H1 (cell line): Measurements from ENCODE around the gene TLR10. TPM values are rescaled to one million over a fixed set of nuclear protein-coding genes. Genes with fewer than 3 reads are reported as not detected.

Source experiments
- CTCF ChIA-PET: fragments of 300-600 bp; sonication (Branson Sonifier 250); formaldehyde crosslinking; loops from one replicate; lab custom pipeline; 2021; ENCODE audit not compliant: partially characterized antibody; lab: Charles Lee
- POLR2A ChIA-PET: fragments of 300-600 bp; sonication (Branson Sonifier 250); formaldehyde crosslinking; loops from one replicate; lab custom pipeline; 2021; ENCODE audit warnings: inconsistent platforms; ENCODE audit not compliant: partially characterized antibody; lab: Charles Lee
- DNase-seq, 2 experiments: peaks; one replicate each; pipeline versions ENCODE4 v3.0.0 to v3.0.0-alpha.2; 2010 to 2022; ENCODE audit warnings: low spot score in 2 of 2, low read depth in 1 of 2, mixed read lengths in 1 of 2
- FAIRE-seq: peaks from 2 replicates; lab custom pipeline; 2011; peaks lifted over from hg19 to GRCh38; lab: Jason Lieb, UNC
- H2AFZ ChIP-seq: 2 replicates; pipeline ENCODE4 v1.8.1; 2012; ENCODE audit warnings: low read length, inconsistent platforms
- H2AK5ac ChIP-seq: 2 replicates; pipeline ENCODE4 v1.6.1; 2013; ENCODE audit warnings: low read depth, low read length
- H2BK120ac ChIP-seq: replicated peaks from 2 replicates; pipeline ENCODE3; 2013; ENCODE audit warnings: low read depth, low read length, inconsistent platforms
- H2BK12ac ChIP-seq: 2 replicates; pipeline ENCODE4 v1.6.1; 2013; ENCODE audit warnings: low read depth, low read length
- H2BK15ac ChIP-seq: 2 replicates; pipeline ENCODE4 v1.6.1; 2013; ENCODE audit warnings: low read length
- H2BK20ac ChIP-seq: 2 replicates; pipeline ENCODE4 v1.6.1; 2013; ENCODE audit warnings: low read length
- H2BK5ac ChIP-seq: 2 replicates; pipeline ENCODE4 v1.6.1; 2013; ENCODE audit warnings: low read depth, low read length
- H3K14ac ChIP-seq: 2 replicates; pipeline ENCODE4 v1.6.1; 2013; ENCODE audit warnings: inconsistent platforms; ENCODE audit not compliant: insufficient read length
- H3K18ac ChIP-seq: 2 replicates; pipeline ENCODE4 v1.6.1; 2013; ENCODE audit warnings: low read length; ENCODE audit errors: extremely low read depth
- H3K23ac ChIP-seq: 2 replicates; pipeline ENCODE4 v1.6.1; 2013; ENCODE audit warnings: inconsistent platforms; ENCODE audit not compliant: insufficient read length
- H3K23me2 ChIP-seq: 2 replicates; pipeline ENCODE4 v1.6.1; 2013; ENCODE audit warnings: low read depth, low read length
- H3K27ac ChIP-seq: 2 replicates; pipeline ENCODE4 v1.6.1; 2011; ENCODE audit warnings: low read depth, low read length, inconsistent platforms
- H3K27me3 ChIP-seq, 4 experiments: replicated peaks in 1 of 4; 1 replicate in 1 of 4; 2 replicates in 3 of 4; pipeline versions ENCODE4 v1.6.1 to v1.8.1; 2011 to 2013; ENCODE audit warnings: low read length in 3 of 4, mild to moderate bottlenecking in 3 of 4, inconsistent platforms in 2 of 4, mixed read lengths in 2 of 4, moderate library complexity in 1 of 4; ENCODE audit not compliant: control insufficient read depth in 3 of 4, insufficient read depth in 3 of 4; ENCODE audit errors: extremely low read depth in 1 of 4
- H3K36me3 ChIP-seq, 4 experiments: 2 replicates each; pipeline versions ENCODE4 v1.6.1 to v1.8.1; 2011 to 2013; ENCODE audit warnings: mild to moderate bottlenecking in 4 of 4, low read length in 3 of 4, moderate library complexity in 2 of 4, control low read depth in 1 of 4, inconsistent platforms in 1 of 4; ENCODE audit not compliant: insufficient read depth in 4 of 4, control insufficient read depth in 2 of 4
- H3K4ac ChIP-seq: replicated peaks from 2 replicates; pipeline ENCODE3; 2013; ENCODE audit warnings: low read length, low read depth, mixed read lengths, inconsistent platforms; ENCODE audit not compliant: insufficient read length
- H3K4me1 ChIP-seq, 4 experiments: replicated peaks in 1 of 4; 1 replicate in 1 of 4; 2 replicates in 3 of 4; pipeline versions ENCODE4 v1.6.1 to v1.8.1; 2011 to 2013; ENCODE audit warnings: low read length in 3 of 4, inconsistent platforms in 2 of 4, mixed read lengths in 1 of 4; ENCODE audit not compliant: insufficient read depth in 4 of 4, control insufficient read depth in 3 of 4
- H3K4me2 ChIP-seq, 2 experiments: 2 replicates each; pipeline versions ENCODE4 v1.6.1 to v1.8.1; 2011 to 2013; ENCODE audit warnings: low read depth in 2 of 2, low read length in 2 of 2, control low read depth in 1 of 2, inconsistent platforms in 1 of 2, mild to moderate bottlenecking in 1 of 2; ENCODE audit not compliant: insufficient read depth in 1 of 2
- H3K4me3 ChIP-seq, 4 experiments: fragments of 200-600, 300-600 bp in 1 of 4; sonication (generic), shearing (Covaris generic), sonication (Bioruptor Twin) in 1 of 4; 2 replicates each; pipeline versions ENCODE4 v1.5.1 to v1.8.1; 2011 to 2016; ENCODE audit warnings: low read length in 4 of 4, low read depth in 3 of 4, control low read depth in 2 of 4, inconsistent platforms in 2 of 4, mild to moderate bottlenecking in 2 of 4, mixed read lengths in 1 of 4, moderate library complexity in 1 of 4; ENCODE audit not compliant: insufficient read depth in 2 of 4; ENCODE audit errors: extremely low read depth in 1 of 4
- H3K56ac ChIP-seq: replicated peaks from 2 replicates; pipeline ENCODE3; 2013; ENCODE audit warnings: low read depth, mild to moderate bottlenecking, mixed read lengths, low read length, inconsistent platforms; ENCODE audit not compliant: insufficient read length
- H3K79me1 ChIP-seq: 2 replicates; pipeline ENCODE4 v1.6.1; 2013; ENCODE audit warnings: low read depth, low read length, control low read depth
- H3K79me2 ChIP-seq, 2 experiments: 2 replicates each; pipeline versions ENCODE4 v1.6.1 to v1.8.1; 2012 to 2013; ENCODE audit warnings: low read length in 2 of 2, mild to moderate bottlenecking in 2 of 2, inconsistent platforms in 1 of 2; ENCODE audit not compliant: insufficient read depth in 2 of 2, control insufficient read depth in 1 of 2
- H3K9ac ChIP-seq, 4 experiments: replicated peaks in 1 of 4; 1 replicate in 1 of 4; 2 replicates in 3 of 4; pipeline versions ENCODE4 v1.6.1 to v1.8.1; 2011 to 2013; ENCODE audit warnings: low read depth in 3 of 4, low read length in 3 of 4, control low read depth in 2 of 4, mild to moderate bottlenecking in 2 of 4, moderate library complexity in 2 of 4, inconsistent platforms in 1 of 4; ENCODE audit errors: extremely low read depth in 1 of 4
- H3K9me3 ChIP-seq, 2 experiments: 2 replicates each; pipeline versions ENCODE4 v1.6.1 to v1.8.1; 2012 to 2013; ENCODE audit warnings: mild to moderate bottlenecking in 2 of 2, moderate library complexity in 2 of 2, control low read depth in 1 of 2, inconsistent platforms in 1 of 2, low read depth in 1 of 2, low read length in 1 of 2, mixed read lengths in 1 of 2; ENCODE audit not compliant: insufficient read depth in 2 of 2
- H4K20me1 ChIP-seq, 2 experiments: replicated peaks in 1 of 2; 2 replicates each; pipeline versions ENCODE3 to v1.8.1; 2011 to 2013; ENCODE audit warnings: inconsistent platforms in 2 of 2, low read length in 2 of 2, mild to moderate bottlenecking in 1 of 2; ENCODE audit not compliant: insufficient read depth in 2 of 2, control insufficient read depth in 1 of 2
- H4K5ac ChIP-seq: 2 replicates; pipeline ENCODE4 v1.6.1; 2013; ENCODE audit warnings: low read length, low read depth, mixed read lengths, inconsistent platforms; ENCODE audit not compliant: insufficient read length
- H4K8ac ChIP-seq: 2 replicates; pipeline ENCODE4 v1.8.0; 2013; ENCODE audit warnings: mild to moderate bottlenecking, moderate library complexity, low read length, inconsistent platforms; ENCODE audit not compliant: insufficient read depth; ENCODE audit errors: extremely low read depth
- H4K91ac ChIP-seq: replicated peaks from 2 replicates; pipeline ENCODE3; 2013; ENCODE audit warnings: low read length, mixed read lengths, inconsistent platforms; ENCODE audit not compliant: insufficient read length
- SP1 ChIP-seq: IDR thresholded peaks from 2 replicates; pipeline ENCODE4 v1.6.1; 2011; ENCODE audit warnings: low read depth, low read length
- WGBS, 2 experiments: shearing (Covaris generic) in 1 of 2; methylation state at CpG; one replicate each; pipeline versions ENCODE4 v1.1.6 to v1.1.7; 2013 to 2015; ENCODE audit warnings: low lambda C conversion rate in 2 of 2, mixed read lengths in 2 of 2, inconsistent platforms in 1 of 2, low coverage in 1 of 2, missing lambda C conversion rate in 1 of 2; ENCODE audit not compliant: insufficient replicate concordance in 2 of 2, insufficient coverage in 1 of 2, insufficient read length in 1 of 2; ENCODE audit errors: extremely low coverage in 1 of 2, missing lambda C conversion rate in 1 of 2; 5-methylcytosine and 5-hydroxymethylcytosine counted together
- polyA plus RNA-seq, 7 experiments: library from polyadenylated mRNA; depleted of rRNA in 3 of 7; stranded (reverse) in 5 of 7; unstranded in 2 of 7; fragments of >200 nt in 5 of 7; fragments of 200-250 nt in 2 of 7; gene quantifications; 1 replicate in 5 of 7; 2 replicates in 1 of 7; 4 replicates in 1 of 7; pipeline versions ENCODE4 v1.2.1 to v1.2.3, GENCODE V29; 2011 to 2013; ENCODE audit warnings: missing spikeins in 2 of 7, mixed read lengths in 2 of 7
- total RNA-seq: library from RNA; stranded (reverse); fragmentation: NEBNext Ultra II Directional; extraction: Animal tissue kit (Norgen Biotek cat#: 25700); gene quantifications from 2 replicates; pipeline ENCODE4 v1.2.1, GENCODE V29; 2021

The TLR10 gene
- total and polyA plus RNA-seq, 2 of the 8 experiments (the other 6 are each of a cell fraction or from before 2014, with no cell fraction given) = not detected

- Histone ChIP-seq H2BK20ac (no peak overlapping the region), H4K8ac (no peak overlapping the region), H4K20me1 (no peaks in the 10 kb centered on the region), H3K4ac (no peak overlapping the region), H2BK12ac (no peak overlapping the region), H3K14ac (no peak overlapping the region), H3K27me3 (no peaks in the 10 kb centered on the region), H3K79me1 (no peaks in the 10 kb centered on the region), H3K36me3 (no peaks in the 10 kb centered on the region), H2AFZ (no peak overlapping the region), H2BK120ac (no peak overlapping the region), H3K4me3 (no peak overlapping the region), H3K18ac (no peak overlapping the region), H2BK15ac (no peak overlapping the region), H4K91ac (no peak overlapping the region), H3K4me2 (no peak overlapping the region), H3K9ac (no peak overlapping the region), H4K5ac (no peak overlapping the region), H3K4me1 (no peaks in the 10 kb centered on the region), H3K56ac (no peak overlapping the region), H3K27ac (no peak overlapping the region), H2AK5ac (no peak overlapping the region), H2BK5ac (no peak overlapping the region), H3K23me2 (no peaks in the 10 kb centered on the region), H3K23ac (no peak overlapping the region), H3K79me2 (no peaks in the 10 kb centered on the region), H3K9me3 (no peaks in the 10 kb centered on the region)
- POLR2A ChIA-PET = no interaction called here
- DNase-seq (no peak), FAIRE-seq (no peak)
- WGBS, 2 experiments = 98% methylated on average over 5 of the region's 5 CpGs; no CpG with 5 or more reads in 1 of the 2 experiments
- no peak for TF ChIP-seq SP1
- CTCF ChIA-PET = interaction anchor here (1.2 to 2.3 kb wide), 5 partner anchors 10 to 70 kb away, joined by 4 to 9 read pairs (median 5); no protein-coding TSS in a partner anchor
These were observed 46.4 kb upstream of the TLR10 start for GRCh38 chr4:38829237-38829636.
